Natural killer cell treated with Interleukin-12 subunit alpha and Interleukin-12 subunit beta and Interleukin-15 and Interleukin-18, amount 100 ng/mL, for 72 hours (primary cell): Measurements from ENCODE around the gene HK2. TPM values are rescaled to one million over a fixed set of nuclear protein-coding genes. Genes with fewer than 3 reads are reported as not detected.
"Not testable (repeated sequence)": the region's sequence is repeated elsewhere in the genome, so short reads cannot be mapped to it uniquely, and the experiment has no call there.

ENCODE experiments used
- ATAC-seq, 2 donors: fragments of 150-1000 bp; cut with Tn5 transposase in 1 of 2; sonication (Bioruptor Pico), chemical (Tn5 transposase) in 1 of 2; 2 replicates each; pipeline ENCODE4 v1.10.0; 2021
- DNase-seq: peaks from one replicate; pipeline ENCODE4 v3.0.0; 2022; ENCODE audit warnings: low spot score
- H3K27ac Mint-ChIP-seq, 2 donors: 1 replicate in 1 of 2; 2 replicates in 1 of 2; pipeline ENCODE4 v1.8.0; 2022; ENCODE audit warnings: mixed read lengths in 2 of 2, mild to moderate bottlenecking in 1 of 2, moderate library complexity in 1 of 2
- H3K27me3 Mint-ChIP-seq, 2 donors: 1 replicate in 1 of 2; 2 replicates in 1 of 2; pipeline ENCODE4 v1.8.0; 2022; ENCODE audit warnings: mixed read lengths in 2 of 2
- H3K36me3 Mint-ChIP-seq: one replicate; pipeline ENCODE4 v1.8.0; 2022; ENCODE audit warnings: mixed read lengths
- H3K4me1 Mint-ChIP-seq, 2 donors: 1 replicate in 1 of 2; 2 replicates in 1 of 2; pipeline ENCODE4 v1.8.0; 2022; ENCODE audit warnings: low read depth in 2 of 2, mixed read lengths in 2 of 2, mild to moderate bottlenecking in 1 of 2
- H3K4me3 Mint-ChIP-seq: one replicate; pipeline ENCODE4 v1.8.0; 2022; ENCODE audit warnings: mixed read lengths
- H3K9me3 Mint-ChIP-seq: 2 replicates; pipeline ENCODE4 v1.8.0; 2022; ENCODE audit warnings: mixed read lengths
- total RNA-seq, 2 donors: library from RNA; stranded (reverse); gene quantifications; one replicate each; pipeline ENCODE4 v1.2.3, GENCODE V29; 2022

The HK2 gene
- total RNA-seq, 2 donors from 2014 or later = 71.3 to 78.1 TPM

GRCh38 chr2:74843899-74844298 lies 10.0 kb downstream of the HK2 start:
- H3K36me3 Mint-ChIP-seq = no peaks in the 10 kb centered on the region
- peak overlapping the region; percentile 76 to 95 for H3K27ac Mint-ChIP-seq
- H3K4me3 Mint-ChIP-seq = peak overlapping the region; percentile 78
- no peaks in the 10 kb centered on the region for H3K9me3 Mint-ChIP-seq
- ATAC-seq (peak; percentile 89 to 94), DNase-seq (no peak)
- peaks cover 44 to 53% of the 10 kb centered on the region in 2 donors for H3K4me1 Mint-ChIP-seq
- no peaks in the 10 kb centered on the region for H3K27me3 Mint-ChIP-seq

- Mint-ChIP-seq H3K4me1 (peaks cover 53 to 61% of the 10 kb centered on the region in 2 donors), H3K27ac (peak overlapping the region in 1 of 2 donors; percentile 95)
- ATAC-seq = no peak
These were observed 10.8 kb downstream of the HK2 start for GRCh38 chr2:74844752-74845151.

GRCh38 chr2:74845217-74845751 lies 11.4 kb downstream of the HK2 start:
- no peak for DNase-seq
- Mint-ChIP-seq H3K4me1 (peaks cover 58 to 65% of the 10 kb centered on the region in 2 donors), H3K27me3 (no peaks in the 10 kb centered on the region), H3K4me3 (no peak overlapping the region), H3K36me3 (no peaks in the 10 kb centered on the region), H3K9me3 (no peaks in the 10 kb centered on the region), H3K27ac (peak overlapping the region in 1 of 2 donors; percentile 70)
- peak in 1 of 2 donors; percentile 43 for ATAC-seq

More at GRCh38 chr2:74844752-74845151, 10.8 kb downstream of the HK2 start:
- H3K36me3 Mint-ChIP-seq = no peaks in the 10 kb centered on the region
- no peak overlapping the region for H3K4me3 Mint-ChIP-seq
- no peaks in the 10 kb centered on the region for H3K9me3 Mint-ChIP-seq
- H3K27me3 Mint-ChIP-seq = no peaks in the 10 kb centered on the region
- DNase-seq = no peak

- DNase-seq = no peak
- no peak overlapping the region for H3K27ac Mint-ChIP-seq
- H3K36me3 Mint-ChIP-seq = no peaks in the 10 kb centered on the region
- no peaks in the 10 kb centered on the region for H3K9me3 Mint-ChIP-seq
- H3K27me3 Mint-ChIP-seq = no peaks in the 10 kb centered on the region
- no peak for ATAC-seq
- peaks cover 63 to 69% of the 10 kb centered on the region in 2 donors for H3K4me1 Mint-ChIP-seq
- H3K4me3 Mint-ChIP-seq = peak overlapping the region; percentile 16
These were observed 12.1 kb downstream of the HK2 start for GRCh38 chr2:74845991-74846390.

- Mint-ChIP-seq H3K36me3 (no peaks in the 10 kb centered on the region), H3K27ac (no peak overlapping the region), H3K27me3 (no peaks in the 10 kb centered on the region), H3K4me3 (peak overlapping the region; percentile 16), H3K4me1 (peaks cover 62 to 69% of the 10 kb centered on the region in 2 donors), H3K9me3 (no peaks in the 10 kb centered on the region)
- no peak for ATAC-seq
- no peak for DNase-seq
These were observed 12.6 kb downstream of the HK2 start for GRCh38 chr2:74846481-74846880.

GRCh38 chr2:74847070-74847858 lies 13.3 kb downstream of the HK2 start:
- DNase-seq (no peak), ATAC-seq (no peak)
- Mint-ChIP-seq H3K27ac (no peak overlapping the region), H3K9me3 (no peaks in the 10 kb centered on the region), H3K4me1 (peaks cover 62 to 68% of the 10 kb centered on the region in 2 donors), H3K36me3 (no peaks in the 10 kb centered on the region), H3K4me3 (no peak overlapping the region), H3K27me3 (no peaks in the 10 kb centered on the region)

GRCh38 chr2:74849228-74849892 lies 15.4 kb downstream of the HK2 start:
- peak overlapping the region; percentile 91 for H3K4me3 Mint-ChIP-seq
- H3K27me3 Mint-ChIP-seq = no peaks in the 10 kb centered on the region
- ATAC-seq (peak; percentile 85 to 92), DNase-seq (peak; percentile 72)
- H3K9me3 Mint-ChIP-seq = no peaks in the 10 kb centered on the region
- peak overlapping the region; percentile 94 to 96 for H3K27ac Mint-ChIP-seq
- no peaks in the 10 kb centered on the region for H3K36me3 Mint-ChIP-seq
- peaks cover 47 to 49% of the 10 kb centered on the region in 2 donors for H3K4me1 Mint-ChIP-seq

- peak overlapping the region; percentile 91 for H3K4me3 Mint-ChIP-seq
- ATAC-seq (no peak), DNase-seq (no peak)
- H3K4me1 Mint-ChIP-seq = peaks cover 38 to 44% of the 10 kb centered on the region in 2 donors
- H3K27ac Mint-ChIP-seq = peak overlapping the region; percentile 94 to 96
- no peaks in the 10 kb centered on the region for H3K36me3 Mint-ChIP-seq
- H3K27me3 Mint-ChIP-seq = no peaks in the 10 kb centered on the region
- H3K9me3 Mint-ChIP-seq = no peaks in the 10 kb centered on the region
These were observed 16.7 kb downstream of the HK2 start for GRCh38 chr2:74850496-74851190.

GRCh38 chr2:74851191-74851566 lies 17.3 kb downstream of the HK2 start:
- Mint-ChIP-seq H3K9me3 (no peaks in the 10 kb centered on the region), H3K4me3 (no peak overlapping the region), H3K36me3 (no peaks in the 10 kb centered on the region), H3K27me3 (no peaks in the 10 kb centered on the region), H3K27ac (peak overlapping the region; percentile 94 to 96), H3K4me1 (peaks cover 34 to 41% of the 10 kb centered on the region in 2 donors)
- no peak for DNase-seq
- ATAC-seq = no peak

GRCh38 chr2:74853360-74853759 lies 19.4 kb downstream of the HK2 start:
- H3K9me3 Mint-ChIP-seq, H3K27me3 Mint-ChIP-seq, ATAC-seq, DNase-seq, H3K27ac Mint-ChIP-seq, H3K36me3 Mint-ChIP-seq, H3K4me3 Mint-ChIP-seq: not testable (repeated sequence)
- H3K4me1 Mint-ChIP-seq = peaks cover 31 to 40% of the 10 kb centered on the region in 2 donors

- peaks cover 22 to 31% of the 10 kb centered on the region in 2 donors for H3K4me1 Mint-ChIP-seq
- DNase-seq = no peak
- H3K4me3 Mint-ChIP-seq = no peak overlapping the region
- no peak overlapping the region for H3K27ac Mint-ChIP-seq
- no peaks in the 10 kb centered on the region for H3K9me3 Mint-ChIP-seq
- H3K27me3 Mint-ChIP-seq = no peaks in the 10 kb centered on the region
- ATAC-seq = no peak
- no peaks in the 10 kb centered on the region for H3K36me3 Mint-ChIP-seq
These were observed 20.5 kb downstream of the HK2 start for GRCh38 chr2:74854401-74854800.

GRCh38 chr2:74855114-74855707 lies 21.3 kb downstream of the HK2 start:
- DNase-seq, H3K27ac Mint-ChIP-seq, H3K4me3 Mint-ChIP-seq, H3K36me3 Mint-ChIP-seq, ATAC-seq, H3K9me3 Mint-ChIP-seq, H3K27me3 Mint-ChIP-seq: not testable (repeated sequence)
- peaks cover 14 to 23% of the 10 kb centered on the region in 2 donors for H3K4me1 Mint-ChIP-seq

- H3K4me1 Mint-ChIP-seq = peaks cover 5 to 15% of the 10 kb centered on the region in 2 donors
- no peaks in the 10 kb centered on the region for H3K27me3 Mint-ChIP-seq
- H3K27ac Mint-ChIP-seq = no peak overlapping the region
- no peaks in the 10 kb centered on the region for H3K9me3 Mint-ChIP-seq
- no peaks in the 10 kb centered on the region for H3K36me3 Mint-ChIP-seq
- ATAC-seq (no peak), DNase-seq (no peak)
- H3K4me3 Mint-ChIP-seq = no peak overlapping the region
These were observed 22.2 kb downstream of the HK2 start for GRCh38 chr2:74856004-74856578.
